ENCODE measurements around the gene KIF7.

The KIF7 gene

DNA sequence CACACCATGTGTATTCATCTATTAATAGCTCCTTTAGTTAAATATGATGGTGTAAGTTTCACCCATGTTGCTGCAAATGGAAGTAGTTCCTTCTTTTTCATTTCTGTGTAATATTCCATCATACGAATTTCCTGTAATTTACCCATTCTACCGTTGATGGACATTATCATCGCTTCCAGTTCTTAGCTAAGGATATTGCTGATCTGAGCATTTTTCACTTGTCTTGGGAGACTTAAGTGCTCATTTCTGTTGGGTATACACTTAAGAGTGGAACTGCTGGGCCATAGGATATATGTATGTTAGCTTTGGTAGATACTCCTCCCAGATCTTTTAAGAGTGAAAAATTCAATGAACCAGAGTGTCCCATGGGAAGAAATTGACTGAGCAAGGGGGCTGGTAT lies 12.9 kb upstream of the KIF7 start:
- DNase-seq: no peak

DNA sequence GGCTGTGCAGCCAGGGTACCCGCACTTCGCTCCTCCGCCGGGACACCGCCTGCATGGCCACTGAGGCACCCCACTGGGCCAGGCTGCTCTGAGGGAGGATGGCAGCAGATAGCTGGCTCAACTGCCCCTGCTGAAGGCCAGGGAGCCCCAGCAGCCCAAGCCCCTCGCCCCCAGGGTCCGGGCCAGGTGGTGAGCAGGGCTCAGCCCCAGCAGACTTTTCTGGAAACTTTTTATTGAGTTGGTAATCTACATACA lies 12.4 kb upstream of the KIF7 start:
- no peak for DNase-seq

DNA sequence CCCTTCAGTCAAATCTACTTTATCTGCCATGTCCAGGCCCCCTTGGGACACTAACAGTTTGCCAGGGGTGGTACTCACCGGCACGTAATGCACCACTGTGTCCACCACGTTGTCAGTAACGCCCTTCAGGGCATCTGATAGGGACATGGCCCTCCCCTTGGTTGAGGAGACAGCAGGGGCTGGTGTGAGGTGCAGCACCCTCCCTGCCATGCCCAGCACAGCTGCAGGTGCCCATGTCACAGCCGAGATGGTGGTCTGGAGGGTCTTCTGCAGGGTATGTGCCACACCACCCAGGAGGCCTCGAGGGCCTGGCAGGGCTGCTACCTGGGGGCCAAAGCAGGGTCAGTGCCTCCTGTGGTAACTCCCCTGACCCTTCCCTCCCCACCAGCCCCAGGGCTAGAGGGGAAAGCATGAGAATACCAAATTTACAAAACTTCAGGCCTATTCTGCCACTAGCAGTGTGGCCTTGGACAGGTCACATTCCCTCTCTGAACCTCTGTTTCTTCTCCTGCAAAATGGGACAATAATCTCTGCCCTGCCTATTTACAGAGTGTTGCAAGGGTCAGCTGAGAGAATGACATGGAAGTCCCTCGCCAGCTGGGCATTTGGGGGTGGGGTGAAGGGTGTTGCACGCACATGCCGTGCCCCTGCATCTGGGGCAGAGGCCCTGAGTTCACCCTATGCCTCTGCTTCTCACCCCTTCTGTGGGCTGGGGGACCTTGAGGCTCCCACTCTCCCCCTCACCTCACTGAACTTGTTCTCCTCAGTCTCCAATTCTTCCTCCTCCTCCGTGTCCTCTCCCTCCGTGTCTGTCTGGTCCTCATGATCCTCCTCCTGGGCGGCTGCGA lies 11.8 kb upstream of the KIF7 start:
- DNase-seq: no peak

DNA sequence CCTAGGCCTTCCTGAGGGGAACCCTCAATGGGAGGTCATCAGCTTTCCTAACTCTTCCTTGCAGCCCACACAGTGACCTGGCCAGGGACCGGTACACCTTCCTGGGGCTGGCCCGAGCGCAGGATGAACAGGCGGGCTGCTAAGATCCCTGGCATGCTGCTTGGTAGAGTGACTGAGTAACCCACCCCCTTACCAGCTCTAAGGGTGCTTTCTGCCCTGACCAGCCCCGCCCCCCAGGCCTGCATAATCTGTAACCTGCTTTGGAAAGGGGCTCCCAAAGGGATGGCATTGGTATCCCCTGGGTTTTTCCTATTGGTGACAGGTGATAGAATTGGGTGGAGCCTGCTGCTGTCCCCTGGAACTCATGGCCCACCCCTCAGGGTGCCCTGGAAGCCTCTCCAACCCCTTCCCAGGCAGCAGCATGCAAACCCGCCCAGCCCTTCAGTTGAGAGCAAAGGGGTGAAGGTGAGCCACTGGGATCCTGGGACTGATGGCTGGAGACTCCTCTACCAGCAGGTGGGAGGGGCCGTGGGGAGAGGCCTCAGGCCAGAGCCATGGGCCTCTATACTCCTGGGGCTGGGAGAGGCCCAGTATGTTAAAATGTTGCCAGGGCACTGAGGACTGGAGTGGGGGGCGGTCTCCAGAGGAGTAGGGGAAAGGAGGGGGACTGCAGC lies 11.1 kb upstream of the KIF7 start:
- no peak for DNase-seq

DNA sequence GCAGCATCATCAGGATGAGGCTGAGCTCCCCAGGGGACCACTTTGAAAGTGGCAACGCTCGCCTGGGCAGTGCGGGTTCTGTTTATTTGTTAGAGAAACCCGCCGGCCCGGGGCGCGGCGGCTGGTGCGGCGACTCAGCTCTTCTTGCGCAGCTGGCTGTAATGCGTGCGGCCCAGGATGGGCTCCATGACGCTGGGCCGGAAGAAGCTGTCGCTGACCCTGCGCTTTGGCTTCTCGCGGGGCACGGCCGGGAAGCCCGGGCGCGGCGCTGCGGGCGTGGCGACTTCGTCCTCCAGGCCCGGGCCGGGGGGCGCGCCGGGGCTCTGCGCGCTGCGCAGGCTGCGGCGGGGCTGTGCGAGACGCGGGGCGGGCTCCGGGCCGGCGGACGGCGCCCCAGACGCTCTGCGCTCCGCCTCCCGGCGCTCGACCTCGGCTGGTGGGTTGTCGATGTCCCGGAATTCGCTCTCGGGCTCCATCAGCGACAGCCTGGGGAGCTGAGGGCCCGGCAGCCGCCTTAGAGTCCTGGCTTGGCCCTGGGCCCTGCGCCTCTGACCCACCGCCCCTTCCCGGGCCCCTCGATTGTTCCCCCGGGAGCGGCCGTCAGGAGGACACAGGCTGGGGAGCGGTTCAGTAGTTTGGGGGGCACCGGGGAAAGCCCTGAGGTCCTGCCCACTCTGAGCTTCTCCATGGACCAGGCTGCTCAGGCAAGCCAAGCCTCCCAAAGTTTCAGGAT lies 10.3 kb upstream of the KIF7 start:
- peak; percentile 63 for DNase-seq

DNA sequence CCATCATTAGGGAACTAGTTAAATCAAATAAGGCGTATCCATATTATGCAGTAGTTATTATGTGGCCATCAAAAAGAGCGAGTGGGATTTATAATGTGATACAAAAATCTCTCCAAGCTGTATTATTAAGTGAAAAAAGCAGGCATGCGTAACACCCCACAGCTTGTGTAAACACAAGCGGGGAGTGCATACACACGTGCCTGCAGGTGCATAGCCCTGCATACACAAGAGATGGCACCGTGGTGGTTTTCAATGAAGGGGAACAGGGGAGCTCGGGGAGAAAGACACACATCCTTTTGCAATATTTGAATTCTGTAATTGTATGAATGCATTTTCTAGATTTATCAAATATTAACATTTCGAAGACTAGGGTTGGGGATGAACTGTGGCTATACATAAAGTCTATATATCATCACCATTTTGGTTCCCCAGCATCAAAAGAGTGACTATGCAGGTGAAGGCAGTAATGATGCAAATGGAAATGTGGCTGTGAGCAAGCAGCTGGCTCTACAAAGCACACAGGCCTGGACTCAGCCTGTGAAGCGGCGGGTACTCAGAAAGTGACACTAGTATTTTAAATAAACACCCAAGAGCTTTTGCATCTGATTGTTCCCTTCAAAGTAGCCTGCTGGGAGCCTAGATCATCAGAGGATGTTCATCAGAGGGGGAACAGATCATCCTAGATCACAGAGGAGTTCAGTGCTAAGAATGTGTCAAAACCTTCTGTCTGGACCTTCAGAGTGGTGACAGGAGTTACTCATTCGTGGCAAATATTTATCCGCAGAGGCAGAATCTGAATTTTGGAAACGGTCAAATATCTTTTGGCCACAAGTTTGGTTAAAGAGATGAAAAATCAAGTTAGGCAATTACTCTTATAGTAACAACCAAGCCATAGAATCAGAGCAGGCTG lies 9.4 kb upstream of the KIF7 start:
- no peak for DNase-seq

DNA sequence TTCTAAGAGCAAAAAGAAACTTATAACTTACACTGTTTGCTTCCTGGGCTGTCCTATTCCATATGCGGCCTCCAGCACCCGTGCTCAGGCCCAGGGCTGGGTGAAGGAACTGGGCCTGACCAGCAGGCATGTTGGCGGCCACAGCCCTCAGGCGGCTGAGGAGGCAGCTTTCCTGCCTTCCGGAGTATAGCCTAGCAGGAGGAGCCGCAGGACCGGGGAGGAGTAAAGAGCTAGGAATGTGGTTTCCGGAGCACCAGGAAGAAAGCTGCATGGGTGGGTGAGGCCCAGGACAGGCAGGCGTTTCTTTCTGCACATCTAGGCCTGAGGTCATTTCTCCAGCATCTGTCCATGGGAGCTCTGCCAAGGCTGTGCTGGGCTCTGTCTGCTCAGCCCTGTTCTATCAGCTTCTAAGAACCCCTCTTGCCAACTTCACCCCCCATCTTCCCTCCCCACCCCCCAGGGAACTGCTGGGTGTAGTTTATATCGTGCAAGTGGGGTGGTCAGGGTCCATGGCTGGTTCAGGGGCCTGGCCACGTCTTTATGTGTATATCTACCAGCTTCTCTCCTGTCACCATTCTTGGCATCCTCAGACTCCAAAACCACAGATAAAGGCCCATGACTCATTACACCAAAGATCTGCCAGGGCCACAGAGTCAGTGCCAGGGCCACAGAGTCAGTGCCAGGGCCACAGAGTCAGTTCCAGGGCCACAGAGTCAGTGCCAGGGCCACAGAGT lies 7.8 kb upstream of the KIF7 start:
- DNase-seq: no peak

DNA sequence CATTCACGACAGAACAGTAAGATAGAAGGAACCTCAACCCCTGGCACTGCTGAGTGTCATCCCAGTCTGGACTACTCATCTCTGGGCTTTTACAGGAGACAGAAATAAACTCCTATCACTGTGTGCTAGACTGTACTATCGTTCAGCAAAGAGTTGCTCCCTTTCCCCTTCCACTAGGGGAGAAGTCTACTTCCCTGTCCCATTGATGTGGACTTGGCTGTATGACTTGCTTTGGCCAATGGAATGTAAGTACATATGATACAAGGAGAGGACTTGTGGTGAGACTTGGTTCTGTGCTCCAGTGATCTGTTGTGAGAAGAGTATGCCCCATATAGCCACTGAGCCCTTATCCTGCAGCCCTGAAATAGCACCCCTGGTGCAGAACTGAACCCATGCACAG lies 5.3 kb upstream of the KIF7 start:
- peak; percentile 33 for DNase-seq

DNA sequence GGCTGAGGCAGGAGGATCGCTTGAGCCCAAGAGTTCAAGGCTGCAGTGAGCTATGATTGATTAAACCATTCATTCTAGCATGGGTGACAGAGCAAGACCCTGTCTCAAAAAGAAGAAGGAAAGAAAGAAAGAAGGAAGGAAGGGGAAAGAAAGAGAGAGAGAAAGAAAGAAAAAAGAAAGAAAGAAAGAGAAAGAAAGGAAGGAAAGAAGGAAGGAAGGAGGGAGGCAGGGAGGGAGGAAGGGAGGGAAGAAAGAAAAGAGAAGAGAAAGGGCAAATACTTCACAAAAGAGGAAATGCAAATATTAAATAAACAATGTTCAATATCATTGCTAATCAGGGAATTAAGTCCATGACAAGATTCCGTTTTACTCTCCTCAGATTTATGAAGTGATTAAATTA lies 4.0 kb upstream of the KIF7 start:
- no peak for DNase-seq

DNA sequence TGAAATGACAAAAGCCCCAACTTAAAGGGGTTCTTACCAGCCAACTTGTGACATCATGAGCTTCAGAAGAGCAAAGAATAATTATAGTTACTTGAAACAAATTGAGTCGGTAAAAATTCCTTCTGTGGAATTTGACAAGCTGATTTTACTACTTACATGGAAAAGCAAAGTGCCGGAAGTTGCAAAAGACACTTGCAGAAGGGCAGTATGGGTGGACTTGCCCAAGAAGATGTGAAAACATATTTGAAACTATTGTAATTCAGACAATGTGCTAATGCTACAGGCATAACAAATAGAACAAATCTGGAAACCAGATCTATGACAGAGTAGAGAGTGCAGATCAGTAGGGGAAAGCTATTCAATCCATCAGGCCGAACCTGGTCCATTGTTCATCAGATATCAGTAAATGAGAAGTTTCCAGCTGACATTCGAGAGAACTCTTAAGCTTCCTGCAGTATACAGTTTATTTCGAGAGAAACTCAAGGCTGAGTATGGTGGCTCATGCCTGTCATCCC lies 2.5 kb upstream of the KIF7 start:
- DNase-seq: no peak

DNA sequence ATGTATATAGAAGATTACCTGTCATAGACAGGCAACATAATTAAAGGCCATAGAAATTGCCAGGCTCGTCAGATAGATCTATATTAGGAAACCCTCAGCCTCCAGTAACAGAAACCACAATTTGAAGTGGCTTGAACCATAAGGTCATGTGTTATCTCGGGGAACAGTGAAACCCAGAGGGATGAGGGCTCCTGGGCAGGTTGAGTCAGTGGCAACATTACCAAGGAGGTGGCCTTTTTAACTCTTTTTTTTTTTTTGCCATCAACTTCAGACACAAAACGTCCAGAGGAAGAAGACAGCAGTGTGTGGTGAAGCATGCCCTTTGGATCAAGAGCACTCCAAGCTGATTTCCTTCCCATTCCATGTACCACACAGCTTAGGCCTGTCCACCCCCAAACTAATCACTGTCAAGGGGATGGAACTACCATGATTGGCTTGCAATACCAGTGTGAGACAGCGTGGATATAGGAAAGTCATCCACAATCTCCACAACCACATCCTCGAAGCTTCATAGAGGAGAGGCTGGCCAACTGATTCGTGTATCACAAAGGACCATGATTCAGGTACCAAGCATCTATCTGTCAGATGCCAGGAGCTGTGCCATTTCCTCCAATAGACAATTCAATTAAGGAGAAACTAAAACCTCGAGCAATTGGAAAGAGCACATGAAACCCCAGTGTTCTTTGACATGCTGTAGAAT lies 999 bp upstream of the KIF7 start:
- peak; percentile 33 for DNase-seq

DNA sequence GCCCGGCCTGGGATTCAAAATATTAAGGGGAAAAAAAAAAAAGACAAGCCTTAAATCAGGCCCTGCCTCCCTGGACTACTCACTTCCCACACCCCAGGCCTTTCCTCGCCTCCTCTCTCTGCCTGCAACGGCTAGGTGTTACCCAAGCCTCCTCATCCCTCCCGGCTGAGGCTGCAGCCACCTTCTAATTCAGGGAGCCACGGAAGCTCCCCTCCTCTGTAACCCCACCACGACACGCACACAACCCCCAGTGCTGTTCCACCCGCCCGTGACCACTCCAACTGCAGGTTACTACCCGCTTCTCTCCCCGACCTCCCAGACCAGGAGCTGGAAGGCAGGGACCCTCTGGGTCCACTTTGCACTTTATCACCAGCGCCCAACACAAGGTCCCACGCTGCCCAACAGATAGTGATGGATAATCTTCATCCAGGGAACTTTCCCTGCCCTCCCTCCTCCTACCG lies 936 bp downstream of the KIF7 start:
- DNase-seq: no peak

DNA sequence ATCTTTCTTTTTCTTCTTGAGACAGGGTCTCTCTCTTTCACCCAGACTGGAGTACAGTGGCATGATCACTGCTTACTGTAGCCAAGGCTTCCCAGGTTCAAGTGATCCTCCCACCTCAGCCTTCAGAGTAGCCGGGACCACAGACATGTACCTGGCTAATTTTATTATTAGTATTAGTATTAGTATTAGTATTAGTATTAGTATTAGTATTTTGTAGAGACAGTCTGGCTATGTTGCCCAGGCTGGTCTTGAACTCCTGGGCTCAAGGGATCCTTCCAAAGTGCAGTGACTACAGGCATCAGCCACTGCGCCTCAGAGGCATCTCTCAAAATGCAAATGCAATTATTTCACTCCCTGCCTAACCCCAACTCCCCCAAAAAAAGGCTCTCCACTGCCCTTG lies 1.7 kb downstream of the KIF7 start:
- DNase-seq: no peak

DNA sequence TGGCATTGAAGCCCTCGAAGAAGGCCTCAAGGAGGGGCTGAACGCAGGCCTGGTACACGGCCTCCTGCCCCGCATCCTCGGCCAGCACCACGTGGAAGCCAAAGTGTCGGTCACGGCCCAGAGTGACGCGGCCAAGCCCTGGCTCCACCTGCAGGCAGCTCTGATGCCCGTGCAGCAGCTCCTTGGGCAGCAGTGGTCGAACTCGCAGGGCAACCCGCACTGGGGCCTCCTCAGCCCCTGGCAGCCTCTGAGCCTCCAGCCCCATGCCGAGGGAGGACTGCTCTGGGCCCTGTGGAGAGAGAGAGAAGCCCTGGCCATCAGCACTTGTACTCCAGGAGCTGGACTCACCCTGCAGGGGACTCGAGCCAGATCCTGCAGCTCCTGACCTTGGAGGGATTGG lies 2.6 kb downstream of the KIF7 start:
- no peak for DNase-seq

DNA sequence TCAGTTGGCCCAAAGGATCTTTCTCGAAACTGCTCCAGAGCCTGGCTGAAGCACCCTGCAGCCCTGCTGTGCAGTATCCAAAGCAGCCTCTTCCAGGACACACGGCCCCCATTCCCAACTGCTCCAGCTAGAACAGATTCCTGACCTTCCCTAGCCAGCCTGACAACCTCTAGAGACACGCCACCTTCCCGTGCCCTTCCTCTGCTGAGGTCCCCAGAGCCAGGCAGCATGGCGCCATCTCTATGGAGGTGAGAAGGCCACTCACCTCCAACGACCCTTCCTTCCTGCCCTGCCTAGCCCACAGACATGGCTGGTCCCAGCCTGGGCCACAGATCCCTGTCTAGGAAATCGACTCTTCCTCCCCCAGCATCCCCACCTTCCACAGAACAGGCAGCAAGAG lies 3.1 kb downstream of the KIF7 start:
- no peak for DNase-seq

DNA sequence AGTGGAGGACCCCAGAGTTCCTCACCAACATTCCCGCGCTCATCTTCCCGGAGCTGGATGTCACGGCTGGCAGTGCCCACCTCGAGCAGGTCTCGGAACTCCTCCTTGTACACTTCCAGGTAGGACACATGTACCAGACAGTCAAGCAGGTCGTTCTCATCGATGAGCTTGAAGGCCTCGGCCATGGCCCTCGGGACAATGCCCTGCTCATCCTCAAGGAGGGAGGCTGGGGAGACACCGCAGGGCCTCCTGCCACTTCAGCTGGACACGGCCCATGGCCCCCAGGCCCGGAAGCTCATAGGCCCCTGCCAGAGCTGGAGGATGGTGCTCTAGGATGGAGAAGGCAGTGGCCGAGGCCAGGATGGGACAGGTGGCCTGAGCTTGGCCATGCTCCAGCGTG lies 5.6 kb downstream of the KIF7 start:
- DNase-seq: peak; percentile 22

DNA sequence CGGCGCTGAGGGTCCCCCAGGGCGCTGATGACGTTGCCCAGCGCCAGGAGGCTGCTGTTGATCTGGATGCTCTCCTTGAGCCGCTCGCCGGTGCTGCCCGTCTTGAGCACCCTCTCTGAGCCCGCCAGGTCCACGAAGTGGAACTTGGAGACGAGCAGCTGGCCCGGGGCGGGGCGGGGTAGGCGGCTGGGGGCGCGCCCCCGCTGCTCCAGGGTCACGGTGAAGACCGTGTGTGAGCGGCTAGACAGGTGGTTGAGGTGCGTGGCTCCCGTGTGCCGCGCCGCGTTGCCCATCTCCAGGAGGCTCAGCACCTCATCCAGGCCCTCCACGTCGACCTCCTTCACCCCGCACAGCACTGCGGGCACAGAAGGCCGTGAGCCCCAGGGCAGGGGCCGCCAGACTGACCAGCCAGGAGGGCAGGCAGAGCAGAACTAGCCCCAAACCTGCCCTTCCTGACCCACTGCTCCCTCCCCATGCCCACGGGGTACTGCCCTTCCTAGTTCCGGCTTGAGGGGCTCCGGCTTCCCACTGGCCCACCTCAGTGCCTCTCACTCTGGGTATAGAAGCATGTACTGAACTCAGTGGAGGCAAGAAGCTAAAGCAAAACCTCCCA lies 6.1 kb downstream of the KIF7 start:
- DNase-seq: peak; percentile 40

DNA sequence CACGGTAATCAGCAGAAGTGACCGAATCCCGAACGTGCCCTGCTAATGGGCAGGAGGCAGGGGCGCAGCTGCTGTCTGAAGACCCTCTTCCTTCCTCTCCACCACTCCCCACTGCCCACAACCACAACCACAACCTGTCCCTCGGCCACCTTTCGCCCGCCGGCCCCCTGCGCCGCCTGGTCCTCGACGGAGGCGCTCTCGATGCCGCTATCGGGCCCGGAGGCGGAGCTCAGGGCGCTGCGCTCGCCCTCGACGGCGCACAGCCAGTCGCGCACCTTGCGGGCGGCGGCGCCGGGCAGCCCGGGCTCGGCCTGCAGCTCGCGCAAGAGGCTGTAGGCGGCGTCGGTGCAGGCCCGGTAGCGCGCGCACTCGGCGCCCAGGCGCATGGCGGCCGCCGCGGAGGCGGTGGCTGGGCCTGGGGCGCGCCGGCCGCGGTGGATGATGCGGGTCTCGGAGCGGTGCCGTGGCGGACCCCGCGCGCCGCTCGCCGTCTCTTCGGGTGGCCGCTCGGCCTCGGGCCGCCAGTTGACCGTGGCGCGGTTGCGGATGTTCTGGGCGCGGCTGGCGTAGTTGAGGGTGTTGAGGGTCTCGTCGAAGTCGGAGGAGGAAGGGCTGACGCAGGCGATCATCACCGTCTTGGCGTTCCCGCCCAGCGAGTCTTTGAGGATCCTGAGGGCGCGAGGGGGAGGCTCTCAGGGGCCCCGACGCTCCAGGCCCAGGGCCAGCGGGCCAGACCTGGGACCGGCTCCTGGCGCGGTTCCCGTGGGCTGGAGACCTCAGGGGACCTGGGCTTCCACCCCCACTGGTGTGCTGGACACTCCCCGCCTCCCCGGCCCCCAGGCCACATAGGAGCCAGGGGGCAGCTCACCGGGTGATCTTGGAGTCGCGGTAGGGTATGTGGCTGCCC lies 6.9 kb downstream of the KIF7 start:
- DNase-seq: peak; percentile 35

DNA sequence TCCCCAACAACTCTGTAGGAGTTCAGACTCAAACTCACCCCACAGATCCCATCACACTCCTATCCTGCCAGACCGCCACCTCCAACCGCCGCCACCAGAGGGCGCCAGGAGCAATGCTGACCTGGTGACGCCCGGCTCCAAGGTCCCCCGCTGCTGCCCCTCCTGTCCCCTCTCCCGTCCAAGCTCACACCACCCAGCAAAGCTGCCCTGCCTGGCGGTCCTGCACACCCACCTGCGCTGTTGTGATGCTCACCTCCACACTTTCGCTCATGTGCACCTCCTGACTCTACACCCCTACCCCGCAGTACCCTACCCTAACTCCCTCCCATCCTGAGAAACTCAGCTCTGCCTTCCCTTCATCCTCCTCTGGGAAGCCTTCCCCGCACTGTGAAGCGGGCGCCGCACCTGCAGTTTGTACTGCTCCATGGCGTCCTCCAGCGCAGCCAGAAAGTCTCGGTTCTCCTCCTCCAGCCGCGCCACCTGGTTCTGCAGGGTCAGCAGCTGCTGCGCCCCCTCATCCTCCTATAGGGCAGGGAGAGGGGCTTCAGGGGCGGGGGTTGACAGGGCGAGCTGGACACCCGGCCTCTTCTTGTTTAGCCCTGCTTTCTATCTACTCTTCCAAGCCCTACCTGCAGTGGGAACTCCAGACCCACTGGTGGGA lies 7.9 kb downstream of the KIF7 start:
- DNase-seq: peak; percentile 95
